C4-2B (cell line): Measurements from ENCODE around the gene TEX9.

Source experiments
- H3K27ac ChIP-seq: fragments of 450-650 bp; 2 replicates; pipeline ENCODE4 v1.5.1; 2017
- ZFX ChIP-seq: fragments of 450-650 bp; IDR thresholded peaks from 2 replicates; pipeline ENCODE4 v1.6.1; 2017
- TF ChIP-seq, protein P1 (sequence below): fragments of 450-650 bp; conservative IDR thresholded peaks from 2 replicates; pipeline ENCODE4 v1.5.1; 2017; ENCODE audit warnings: mild to moderate bottlenecking

TEX9 gene

GRCh38 chr15:56464893-56465520 is 99.8 kb downstream of the TEX9 start, which contains the start of gene MNS1:
MNS1 (minus strand) TSS chr15:56465137; CDS start chr15:56464972, 165 bp downstream.
- H3K27ac ChIP-seq, result peak within 1 kb of the TSS; percentile 61
- TF ChIP-seq, protein P1, sequence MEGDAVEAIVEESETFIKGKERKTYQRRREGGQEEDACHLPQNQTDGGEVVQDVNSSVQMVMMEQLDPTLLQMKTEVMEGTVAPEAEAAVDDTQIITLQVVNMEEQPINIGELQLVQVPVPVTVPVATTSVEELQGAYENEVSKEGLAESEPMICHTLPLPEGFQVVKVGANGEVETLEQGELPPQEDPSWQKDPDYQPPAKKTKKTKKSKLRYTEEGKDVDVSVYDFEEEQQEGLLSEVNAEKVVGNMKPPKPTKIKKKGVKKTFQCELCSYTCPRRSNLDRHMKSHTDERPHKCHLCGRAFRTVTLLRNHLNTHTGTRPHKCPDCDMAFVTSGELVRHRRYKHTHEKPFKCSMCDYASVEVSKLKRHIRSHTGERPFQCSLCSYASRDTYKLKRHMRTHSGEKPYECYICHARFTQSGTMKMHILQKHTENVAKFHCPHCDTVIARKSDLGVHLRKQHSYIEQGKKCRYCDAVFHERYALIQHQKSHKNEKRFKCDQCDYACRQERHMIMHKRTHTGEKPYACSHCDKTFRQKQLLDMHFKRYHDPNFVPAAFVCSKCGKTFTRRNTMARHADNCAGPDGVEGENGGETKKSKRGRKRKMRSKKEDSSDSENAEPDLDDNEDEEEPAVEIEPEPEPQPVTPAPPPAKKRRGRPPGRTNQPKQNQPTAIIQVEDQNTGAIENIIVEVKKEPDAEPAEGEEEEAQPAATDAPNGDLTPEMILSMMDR, result no peak; the same call in 1 of the 2 replicates
- no peak for TF ChIP-seq ZFX

DNA sequence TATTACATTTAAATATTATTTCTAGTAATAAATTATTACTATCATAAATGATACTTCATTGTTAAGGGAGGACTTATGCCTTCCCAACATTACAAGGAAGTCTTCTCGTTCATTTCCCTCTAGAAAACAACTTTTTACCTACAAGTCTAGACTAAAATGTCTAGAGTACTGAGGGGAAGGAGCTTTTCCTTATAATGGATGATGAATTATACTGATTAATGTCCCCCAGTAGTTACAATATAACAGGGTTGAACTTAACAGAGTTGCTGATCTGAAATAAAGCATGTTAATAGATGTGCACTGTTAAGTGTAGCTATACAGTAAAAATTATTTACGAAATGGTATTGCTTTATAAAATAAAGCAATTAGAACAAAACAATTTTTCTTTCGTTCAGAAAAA is 102.4 kb downstream of the TEX9 start:
- TF ChIP-seq ZFX, result no peak
- TF ChIP-seq, protein P1, result no peak
- H3K27ac ChIP-seq, result no peak overlapping the region

- no peak for TF ChIP-seq ZFX
- TF ChIP-seq, protein P1, result no peak
- H3K27ac ChIP-seq, result no peak overlapping the region
These were observed 103.2 kb downstream of the TEX9 start for GRCh38 chr15:56468401-56468800.

- TF ChIP-seq ZFX, result no peak
- TF ChIP-seq, protein P1, result no peak
- no peak overlapping the region for H3K27ac ChIP-seq
These were observed 104.3 kb downstream of the TEX9 start for GRCh38 chr15:56469483-56469882.

DNA sequence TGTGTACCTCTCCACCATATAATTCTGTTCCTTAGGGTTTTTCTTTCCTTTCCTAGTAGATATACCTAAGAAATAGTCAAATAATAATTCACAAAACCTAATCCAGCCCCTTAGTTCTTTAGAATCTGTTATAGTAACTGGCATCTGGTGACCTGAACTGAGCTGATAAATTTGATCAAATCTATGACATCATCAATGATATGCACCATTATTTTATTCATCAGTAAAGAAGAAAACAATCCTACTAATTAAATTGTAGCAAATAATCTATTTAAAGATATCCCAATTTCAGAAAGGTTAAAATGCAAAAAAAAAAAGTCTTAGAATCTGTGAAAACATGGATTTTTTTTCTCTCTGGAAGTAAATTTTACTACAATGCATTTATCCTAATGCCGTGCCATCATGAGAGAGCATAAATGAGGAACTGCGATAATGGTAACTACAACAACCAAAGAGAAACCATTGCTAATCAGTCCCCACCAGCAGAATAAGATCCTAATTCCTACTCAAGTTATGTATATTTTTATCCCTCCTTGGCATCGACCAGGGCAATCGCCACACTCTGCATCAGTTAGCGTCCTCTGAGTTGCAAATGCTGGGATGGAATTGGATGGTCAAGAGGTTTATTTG is 106.3 kb downstream of the TEX9 start:
- no peak for TF ChIP-seq ZFX
- TF ChIP-seq, protein P1, result no peak
- H3K27ac ChIP-seq, result no peak overlapping the region

- no peak overlapping the region for H3K27ac ChIP-seq
- TF ChIP-seq, protein P1, result no peak
- TF ChIP-seq ZFX, result no peak
These were observed 107.1 kb downstream of the TEX9 start for GRCh38 chr15:56472278-56472677.

DNA sequence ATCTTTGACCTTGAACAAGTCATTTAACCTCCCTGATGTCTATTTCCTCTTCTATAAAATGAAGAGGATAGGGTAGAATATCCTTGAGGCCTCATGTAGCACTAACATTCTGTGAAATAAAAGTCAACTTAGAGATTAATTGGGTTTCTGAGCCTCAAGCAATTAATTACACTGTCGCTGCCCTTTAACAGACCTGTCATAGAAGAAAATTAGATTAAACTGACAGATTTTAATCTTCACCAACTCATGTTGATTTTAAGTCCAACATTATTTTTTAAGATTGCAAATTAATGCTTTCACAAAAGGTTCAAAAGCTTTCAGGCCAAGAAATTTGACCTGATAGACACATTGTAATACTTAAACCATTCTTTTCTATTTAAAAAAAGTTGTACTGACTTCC is 107.8 kb downstream of the TEX9 start:
- no peak overlapping the region for H3K27ac ChIP-seq
- TF ChIP-seq ZFX, result no peak
- TF ChIP-seq, protein P1, result no peak
